ENCODE results near the gene MPP4.
A peak's percentile ranks its signal among the peaks of the same experiment; 100 is the strongest.

The MPP4 gene

DNA sequence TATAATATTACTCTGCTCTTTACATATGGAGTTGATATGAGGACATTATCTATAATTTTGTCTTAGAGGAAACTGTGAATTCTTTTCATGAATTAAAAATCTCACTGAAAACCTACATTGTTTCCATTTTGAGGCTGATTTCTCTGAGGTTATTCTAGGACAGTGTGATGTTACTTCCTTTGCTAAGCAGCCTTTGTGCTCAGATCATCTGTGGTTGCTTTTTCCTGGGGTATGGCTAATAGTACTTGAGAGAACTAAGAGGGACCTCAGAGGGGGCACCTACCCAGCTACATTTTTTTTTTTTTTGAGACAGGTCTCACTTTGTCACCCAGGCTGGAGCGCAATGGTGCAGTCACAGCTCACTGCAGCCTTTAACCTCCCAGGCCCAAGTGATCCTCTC is 8.7 kb upstream of the MPP4 start:
- Histone ChIP-seq H3K9me3 (ENCODE audit: severe bottlenecking) (no peaks in the 10 kb centered on the region), H3K27me3 (ENCODE audit: insufficient read depth, low read depth, severe bottlenecking) (no peaks in the 10 kb centered on the region), H3K27ac (no peak overlapping the region), H3K4me3 (ENCODE audit: low read depth, low read length) (no peak overlapping the region), H3K36me3 (peaks cover 25% of the 10 kb centered on the region)
- TF ChIP-seq, protein P1, sequence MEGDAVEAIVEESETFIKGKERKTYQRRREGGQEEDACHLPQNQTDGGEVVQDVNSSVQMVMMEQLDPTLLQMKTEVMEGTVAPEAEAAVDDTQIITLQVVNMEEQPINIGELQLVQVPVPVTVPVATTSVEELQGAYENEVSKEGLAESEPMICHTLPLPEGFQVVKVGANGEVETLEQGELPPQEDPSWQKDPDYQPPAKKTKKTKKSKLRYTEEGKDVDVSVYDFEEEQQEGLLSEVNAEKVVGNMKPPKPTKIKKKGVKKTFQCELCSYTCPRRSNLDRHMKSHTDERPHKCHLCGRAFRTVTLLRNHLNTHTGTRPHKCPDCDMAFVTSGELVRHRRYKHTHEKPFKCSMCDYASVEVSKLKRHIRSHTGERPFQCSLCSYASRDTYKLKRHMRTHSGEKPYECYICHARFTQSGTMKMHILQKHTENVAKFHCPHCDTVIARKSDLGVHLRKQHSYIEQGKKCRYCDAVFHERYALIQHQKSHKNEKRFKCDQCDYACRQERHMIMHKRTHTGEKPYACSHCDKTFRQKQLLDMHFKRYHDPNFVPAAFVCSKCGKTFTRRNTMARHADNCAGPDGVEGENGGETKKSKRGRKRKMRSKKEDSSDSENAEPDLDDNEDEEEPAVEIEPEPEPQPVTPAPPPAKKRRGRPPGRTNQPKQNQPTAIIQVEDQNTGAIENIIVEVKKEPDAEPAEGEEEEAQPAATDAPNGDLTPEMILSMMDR (IDR thresholded peaks at IDR 0.05; ENCODE audit: low read depth, low read length), result no peak
- DNase-seq, result no peak

DNA sequence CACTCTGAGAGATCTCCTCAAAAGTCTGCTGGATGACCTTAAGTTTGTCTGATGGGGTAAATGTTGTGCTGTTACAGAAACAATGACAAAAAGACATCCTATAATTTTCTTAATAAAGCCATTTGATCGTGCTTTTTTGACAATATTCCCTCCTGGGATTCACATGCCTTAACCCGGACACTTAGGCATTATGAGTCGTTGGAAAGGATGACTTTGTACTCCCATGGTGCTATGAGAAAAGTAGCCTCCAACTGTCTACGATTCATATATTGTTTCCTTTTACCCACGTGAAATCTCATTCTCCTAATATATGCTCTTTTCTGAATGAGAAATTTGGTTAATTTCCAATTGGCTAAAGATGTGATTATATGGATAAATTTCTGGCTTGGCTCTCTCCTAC is 6.1 kb upstream of the MPP4 start:
- no peaks in the 10 kb centered on the region for H3K9me3 ChIP-seq (ENCODE audit: severe bottlenecking)
- no peaks in the 10 kb centered on the region for H3K27me3 ChIP-seq (ENCODE audit: insufficient read depth, low read depth, severe bottlenecking)
- H3K36me3 ChIP-seq, result peaks cover 25% of the 10 kb centered on the region
- no peak for DNase-seq
- no peak overlapping the region for H3K27ac ChIP-seq
- TF ChIP-seq, protein P1 (IDR thresholded peaks at IDR 0.05; ENCODE audit: low read depth, low read length), result no peak
- no peak overlapping the region for H3K4me3 ChIP-seq (ENCODE audit: low read depth, low read length)

DNA sequence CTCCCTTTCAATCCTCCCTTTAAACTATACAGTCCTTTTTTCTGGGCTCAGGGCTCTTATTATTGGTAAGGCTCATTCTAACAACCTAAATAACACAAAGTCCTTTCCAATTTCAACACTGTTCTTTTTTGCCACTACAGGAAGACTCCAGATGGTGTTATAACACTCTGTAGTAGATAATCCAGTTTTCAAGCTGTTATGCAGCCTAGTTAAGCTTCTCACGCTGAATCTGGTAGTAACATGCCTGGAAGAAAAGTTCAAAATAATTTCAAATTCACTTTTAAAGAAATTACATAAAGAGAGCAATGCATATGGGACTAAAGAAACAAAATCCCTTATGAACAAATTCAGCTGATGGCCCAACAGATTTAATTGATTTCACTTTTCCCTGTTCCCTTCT is 3.2 kb upstream of the MPP4 start:
- peaks cover 19% of the 10 kb centered on the region for H3K36me3 ChIP-seq
- no peak overlapping the region for H3K4me3 ChIP-seq (ENCODE audit: low read depth, low read length)
- no peak for DNase-seq
- H3K9me3 ChIP-seq (ENCODE audit: severe bottlenecking), result no peaks in the 10 kb centered on the region
- TF ChIP-seq, protein P1 (IDR thresholded peaks at IDR 0.05; ENCODE audit: low read depth, low read length), result no peak
- no peaks in the 10 kb centered on the region for H3K27me3 ChIP-seq (ENCODE audit: insufficient read depth, low read depth, severe bottlenecking)
- peak overlapping the region; percentile 63 for H3K27ac ChIP-seq

DNA sequence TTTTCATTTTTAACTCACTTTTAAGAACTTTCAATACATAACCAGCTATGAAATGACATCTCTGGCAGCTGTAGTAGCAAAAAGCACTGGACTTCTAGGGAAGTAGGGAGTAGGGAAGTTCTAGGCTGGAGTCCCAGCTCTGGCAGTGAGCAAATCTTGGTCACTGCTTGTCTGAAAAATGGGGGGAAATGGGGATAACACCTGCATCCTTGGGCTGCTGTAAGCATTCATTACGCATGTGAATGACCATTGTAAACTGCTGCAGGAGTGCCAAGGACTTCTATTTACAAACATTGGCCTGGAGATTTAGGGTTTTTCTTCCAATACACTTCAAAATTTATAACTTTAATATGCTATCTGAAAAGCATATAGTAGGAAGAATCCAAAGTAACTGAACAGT is 972 bp upstream of the MPP4 start:
- Histone ChIP-seq H3K27me3 (ENCODE audit: insufficient read depth, low read depth, severe bottlenecking) (no peaks in the 10 kb centered on the region), H3K27ac (peak overlapping the region; percentile 56), H3K36me3 (peaks cover 15% of the 10 kb centered on the region), H3K9me3 (ENCODE audit: severe bottlenecking) (no peaks in the 10 kb centered on the region), H3K4me3 (ENCODE audit: low read depth, low read length) (no peak overlapping the region)
- no peak for DNase-seq
- TF ChIP-seq, protein P1 (IDR thresholded peaks at IDR 0.05; ENCODE audit: low read depth, low read length), result no peak

DNA sequence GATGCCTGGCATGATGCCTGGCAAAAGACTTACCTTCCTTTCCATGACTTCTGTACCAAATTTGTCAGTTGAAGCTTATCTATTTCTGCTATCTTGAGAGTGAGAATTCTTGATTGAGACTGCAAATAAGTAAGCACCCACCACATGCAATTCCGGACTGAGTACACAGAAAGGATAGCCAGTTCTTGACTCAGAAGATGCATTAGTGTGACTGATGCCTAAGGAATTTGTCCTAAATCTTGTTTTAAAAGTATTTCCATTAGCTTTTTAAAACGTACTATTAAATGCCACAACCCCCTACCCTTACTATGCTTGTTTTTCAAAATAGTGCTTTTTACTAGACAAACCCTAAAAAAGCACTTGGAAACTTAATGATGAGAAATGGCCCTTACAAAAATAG is 545 bp downstream of the MPP4 start:
- Histone ChIP-seq H3K9me3 (ENCODE audit: severe bottlenecking) (no peaks in the 10 kb centered on the region), H3K27me3 (ENCODE audit: insufficient read depth, low read depth, severe bottlenecking) (no peaks in the 10 kb centered on the region), H3K4me3 (ENCODE audit: low read depth, low read length) (no peak overlapping the region), H3K36me3 (peaks cover 2% of the 10 kb centered on the region; the same call in 1 of the 2 replicates), H3K27ac (peak overlapping the region; percentile 47)
- no peak for DNase-seq
- TF ChIP-seq, protein P1 (IDR thresholded peaks at IDR 0.05; ENCODE audit: low read depth, low read length), result no peak

DNA sequence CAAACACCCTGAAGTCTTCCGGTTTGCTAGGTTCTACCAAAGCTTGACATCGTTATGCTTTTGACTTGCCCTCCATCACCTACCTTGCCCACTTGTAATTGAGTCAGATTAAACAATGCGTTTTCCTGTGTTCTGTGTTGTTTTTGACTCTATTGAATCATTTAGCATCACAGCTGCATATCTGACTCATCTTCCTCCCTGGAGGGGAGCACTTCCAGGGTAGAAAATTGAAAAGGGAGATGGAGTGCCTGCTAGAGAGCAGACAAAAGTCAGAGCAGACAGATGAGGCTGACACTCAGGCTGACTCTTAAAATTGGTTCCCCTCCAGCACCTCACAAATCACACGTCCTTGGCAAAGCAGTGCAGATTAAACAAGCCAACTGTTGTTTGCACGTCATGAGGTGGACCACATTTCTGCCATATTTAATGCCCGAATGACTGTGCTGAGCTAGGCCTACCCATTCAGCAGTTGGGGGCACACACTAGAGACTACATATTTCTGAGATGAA is 2.2 kb downstream of the MPP4 start:
- TF ChIP-seq, protein P1 (IDR thresholded peaks at IDR 0.05; ENCODE audit: low read depth, low read length), result no peak
- Histone ChIP-seq H3K4me3 (ENCODE audit: low read depth, low read length) (no peak overlapping the region), H3K27me3 (ENCODE audit: insufficient read depth, low read depth, severe bottlenecking) (no peaks in the 10 kb centered on the region), H3K27ac (no peak overlapping the region), H3K9me3 (ENCODE audit: severe bottlenecking) (no peaks in the 10 kb centered on the region), H3K36me3 (no peaks in the 10 kb centered on the region)
- no peak for DNase-seq
